Mucosa of descending colon (tissue), 3 donors: ENCODE data around the gene LMF1. TPM values are rescaled to one million over a fixed set of nuclear protein-coding genes. Genes with fewer than 3 reads are reported as not detected.
A peak's percentile ranks its signal among the peaks of the same experiment; 100 is the strongest.

ENCODE experiments used
- ATAC-seq: fragments of 200-7000 bp; cut with Tn5 transposase; one replicate; pipeline ENCODE4 v1.9.1; 2020; ENCODE audit warnings: mild to moderate bottlenecking, moderate library complexity
- DNase-seq, 3 donors: peaks; one replicate each; pipeline ENCODE4 v3.0.0-alpha.2; 2020
- H3K36me3 ChIP-seq: fragments of 200-600 bp; one replicate; pipeline ENCODE4 v1.8.0; 2021; ENCODE audit warnings: low read depth, mild to moderate bottlenecking
- H3K4me1 ChIP-seq: fragments of 200-600 bp; one replicate; pipeline ENCODE4 v1.8.0; 2021; ENCODE audit warnings: low read depth, mild to moderate bottlenecking
- H3K4me3 ChIP-seq: fragments of 200-600 bp; one replicate; pipeline ENCODE4 v1.8.0; 2021; ENCODE audit warnings: mild to moderate bottlenecking
- H3K9me3 ChIP-seq: fragments of 200-600 bp; one replicate; pipeline ENCODE4 v1.8.0; 2021; ENCODE audit warnings: mild to moderate bottlenecking
- CTCF ChIP-seq: fragments of 200-600 bp; IDR thresholded peaks from one replicate; pipeline ENCODE4 v1.8.0; 2022; ENCODE audit warnings: antibody characterized with exemption, mild to moderate bottlenecking
- intact Hi-C, 2 donors: fragments of 100-400 bp; cut with DNase I in 1 of 2; cut with micrococcal nuclease in 1 of 2; formaldehyde crosslinking; loops; one replicate each; pipeline versions ENCODE4 v1.11.0 to v1.11.1; 2022; cut with DNase I, micrococcal nuclease
- total RNA-seq, 3 donors: library from RNA; stranded (reverse); fragmentation: NEBNext Ultra II Directional in 2 of 3; extraction: Animal tissue kit (Norgen Biotek cat#: 25700) in 2 of 3; gene quantifications; one replicate each; pipeline versions ENCODE4 v1.2.1 to v1.2.4, GENCODE V29; 2021 to 2023
- donor health status: DM: no; HTN: no; CAD: no; lungs with moderate emphysema.
- donor health status: DM: no; HTN: no; CAD: no.
- donor health status: DM: no; HTN: yes; CAD: no.

The LMF1 gene
- total RNA-seq, 3 donors from 2014 or later, result 16.4 to 26.5 (median 25.1) TPM

GRCh38 chr16:974611-975261 lies 4.0 kb upstream of the LMF1 start:
- TF ChIP-seq CTCF, result no peak
- intact Hi-C loops, result no loop called here

GRCh38 chr16:974001-974601 lies 3.3 kb upstream of the LMF1 start:
- Histone ChIP-seq H3K9me3 (no peaks in the 10 kb centered on the region), H3K4me1 (peaks cover 14% of the 10 kb centered on the region), H3K4me3 (no peak overlapping the region), H3K36me3 (no peaks in the 10 kb centered on the region)
- ATAC-seq (no peak), DNase-seq (peak in 1 of 3 donors; percentile 54)
- TF ChIP-seq CTCF, result no peak
- intact Hi-C loops, result no loop called here

More at GRCh38 chr16:974611-975261, 4.0 kb upstream of the LMF1 start:
- Histone ChIP-seq H3K4me1 (peaks cover 10% of the 10 kb centered on the region), H3K9me3 (no peaks in the 10 kb centered on the region), H3K4me3 (no peak overlapping the region), H3K36me3 (no peaks in the 10 kb centered on the region)
- peak in 1 of 3 donors; percentile 46 for DNase-seq
- ATAC-seq, result no peak

- H3K4me3 ChIP-seq, result no peak overlapping the region
- H3K9me3 ChIP-seq, result no peaks in the 10 kb centered on the region
- intact Hi-C loops, result no loop called here
- H3K4me1 ChIP-seq, result peaks cover 14% of the 10 kb centered on the region
- no peak for DNase-seq
- no peaks in the 10 kb centered on the region for H3K36me3 ChIP-seq
- no peak for TF ChIP-seq CTCF
- ATAC-seq, result no peak
Observed at GRCh38 chr16:973366-973765, 2.6 kb upstream of the LMF1 start.

- peak in 1 of 3 donors; percentile 46 for DNase-seq
- peaks cover 14% of the 10 kb centered on the region for H3K4me1 ChIP-seq
- no peaks in the 10 kb centered on the region for H3K9me3 ChIP-seq
- intact Hi-C loops, result no loop called here
- no peak for TF ChIP-seq CTCF
- H3K4me3 ChIP-seq, result no peak overlapping the region
- no peak for ATAC-seq
- no peaks in the 10 kb centered on the region for H3K36me3 ChIP-seq
Observed at GRCh38 chr16:972316-973002, 1.7 kb upstream of the LMF1 start.

GRCh38 chr16:971981-972315 lies 1.2 kb upstream of the LMF1 start:
- intact Hi-C loops, result no loop called here
- no peaks in the 10 kb centered on the region for H3K9me3 ChIP-seq
- H3K36me3 ChIP-seq, result no peaks in the 10 kb centered on the region
- TF ChIP-seq CTCF, result no peak
- no peak for DNase-seq
- ATAC-seq, result no peak
- no peak overlapping the region for H3K4me3 ChIP-seq
- peaks cover 14% of the 10 kb centered on the region for H3K4me1 ChIP-seq
